ENCODE data around the gene HS3ST2.

HS3ST2 gene

GRCh38 chr16:22962905-22963304, 148.9 kb downstream of the HS3ST2 start:
- Histone ChIP-seq H3K9me3 (ENCODE audit: low read length) (no peaks in the 10 kb centered on the region), H3K9ac (ENCODE audit: low read length) (no peak overlapping the region), H3K27ac (ENCODE audit: low read depth, low read length) (no peak overlapping the region), H3K36me3 (ENCODE audit: insufficient read depth, low read length) (no peaks in the 10 kb centered on the region), H3K4me1 (ENCODE audit: insufficient read depth, low read length) (no peaks in the 10 kb centered on the region), H3K27me3 (ENCODE audit: control insufficient read depth in 1 of 2, insufficient read depth in 2 of 2, low read length in 2 of 2) (no peaks in the 10 kb centered on the region), H3K4me3 (ENCODE audit: low read depth in 1 of 2, low read length in 2 of 2) (no peak overlapping the region)
